Caco-2 (cell line): ENCODE results near the gene RHBDF1. TPM values are rescaled to one million over a fixed set of nuclear protein-coding genes. Genes with fewer than 3 reads are reported as not detected.

Source experiments
- BruUV-seq: library from RNA; stranded (reverse); fragments of 400-500 nt; replicated peaks from 2 replicates; lab custom pipeline; 2021; lab: Mats Ljungman, UMichigan
- CTCF ChIA-PET: fragments of 300-600 bp; sonication (Branson Sonifier 250); formaldehyde crosslinking; loops from one replicate; lab custom pipeline; 2022; ENCODE audit warnings: antibody characterized with exemption; lab: Charles Lee
- POLR2A ChIA-PET: fragments of 300-600 bp; sonication (Branson Sonifier 250); formaldehyde crosslinking; loops from one replicate; lab custom pipeline; 2022; ENCODE audit warnings: antibody characterized with exemption; lab: Charles Lee
- DNase-seq, 2 experiments: peaks; one replicate each; pipeline versions ENCODE4 v3.0.0 to v3.0.0-alpha.2; 2020 to 2022
- H3K27me3 ChIP-seq: replicated peaks from 2 replicates; pipeline ENCODE4 v1.6.0; 2011; ENCODE audit warnings: low read length; ENCODE audit not compliant: control insufficient read depth, insufficient read depth
- H3K36me3 ChIP-seq: 2 replicates; pipeline ENCODE4 v1.5.1; 2011; ENCODE audit warnings: low read length; ENCODE audit not compliant: control insufficient read depth, insufficient read depth
- H3K4me1 ChIP-seq: fragments of 250-450 bp; sonication (Bioruptor Pico); 2 replicates; pipeline ENCODE4 v1.5.1; 2020; ENCODE audit warnings: mild to moderate bottlenecking
- H3K4me3 ChIP-seq: 2 replicates; pipeline ENCODE4 v1.5.1; 2011; ENCODE audit warnings: low read depth, mild to moderate bottlenecking, control low read depth, low read length
- H3K9me3 ChIP-seq: fragments of 250-450 bp; sonication (Bioruptor Pico); 2 replicates; pipeline ENCODE4 v1.5.1; 2020; ENCODE audit warnings: mild to moderate bottlenecking, moderate library complexity
- H3K27ac Mint-ChIP-seq: one replicate; pipeline ENCODE4 v1.8.0; 2022; ENCODE audit warnings: mixed read lengths; ENCODE audit not compliant: unreplicated experiment
- H3K27me3 Mint-ChIP-seq: one replicate; pipeline ENCODE4 v1.8.0; 2022; ENCODE audit warnings: mixed read lengths; ENCODE audit not compliant: insufficient read depth, unreplicated experiment
- H3K36me3 Mint-ChIP-seq: one replicate; pipeline ENCODE4 v1.8.0; 2022; ENCODE audit warnings: mild to moderate bottlenecking, mixed read lengths; ENCODE audit not compliant: insufficient read depth, unreplicated experiment
- H3K4me1 Mint-ChIP-seq: one replicate; pipeline ENCODE4 v1.8.0; 2022; ENCODE audit warnings: low read depth, mixed read lengths; ENCODE audit not compliant: unreplicated experiment
- H3K4me3 Mint-ChIP-seq: one replicate; pipeline ENCODE4 v1.8.0; 2022; ENCODE audit warnings: mild to moderate bottlenecking, moderate library complexity, mixed read lengths; ENCODE audit not compliant: unreplicated experiment
- H3K9me3 Mint-ChIP-seq: one replicate; pipeline ENCODE4 v1.8.0; 2022; ENCODE audit warnings: mixed read lengths; ENCODE audit not compliant: unreplicated experiment
- CTCF ChIP-seq, 2 experiments: fragments of 200-600 bp in 1 of 2; IDR thresholded peaks; 1 replicate in 1 of 2; 2 replicates in 1 of 2; pipeline versions ENCODE4 v1.5.1 to v1.8.0; 2011 to 2022; ENCODE audit warnings: antibody characterized with exemption in 1 of 2, control low read depth in 1 of 2, inconsistent platforms in 1 of 2, low read depth in 1 of 2, low read length in 1 of 2, mild to moderate bottlenecking in 1 of 2, moderate library complexity in 1 of 2; ENCODE audit not compliant: insufficient read depth in 1 of 2, severe bottlenecking in 1 of 2, unreplicated experiment in 1 of 2
- intact Hi-C: fragments of 100-400 bp; cut with micrococcal nuclease; formaldehyde crosslinking; loops from one replicate; pipeline ENCODE4 v1.10.0; 2022; ENCODE audit not compliant: unreplicated experiment
- total RNA-seq: library from RNA; stranded (reverse); gene quantifications from 2 replicates; pipeline ENCODE4 v1.2.3, GENCODE V29; 2022

Gene RHBDF1
- total RNA-seq, 1 experiment from 2014 or later = 62.3 TPM

DNA sequence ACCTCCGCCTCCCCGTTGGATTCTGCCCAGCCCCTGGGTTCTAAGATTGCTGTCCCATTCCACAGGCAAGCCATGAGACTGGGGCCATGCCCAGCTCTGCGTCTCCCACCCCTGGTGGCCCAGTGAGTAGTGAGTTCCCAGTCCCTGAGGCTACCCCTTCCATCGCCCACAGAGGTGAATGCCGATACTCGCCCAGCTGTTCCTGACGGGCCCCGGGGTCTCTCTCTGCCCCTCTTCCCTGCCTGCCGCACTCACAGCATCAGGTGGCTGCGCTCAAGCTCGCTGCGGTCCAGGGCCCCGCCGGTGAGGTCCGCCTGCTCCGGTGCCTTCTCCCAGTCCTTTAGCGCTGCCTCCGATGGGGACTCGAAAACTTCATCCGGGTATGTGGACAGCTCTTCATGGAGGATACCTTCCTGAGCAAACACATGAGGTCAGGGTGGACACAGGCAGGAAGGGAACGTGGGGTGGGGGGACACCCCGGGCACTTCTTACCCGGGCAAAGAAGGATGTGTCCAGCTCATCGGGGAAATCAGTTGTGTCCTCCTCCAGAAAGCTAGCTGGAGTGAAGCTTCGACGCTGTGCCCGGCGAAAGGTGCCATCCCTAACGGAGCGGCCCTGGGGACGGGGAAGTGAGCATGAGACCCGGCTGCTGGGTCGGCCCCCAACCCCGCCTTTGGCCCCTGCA is 10.0 kb downstream of the RHBDF1 start:
- Histone ChIP-seq H3K36me3 (no peaks in the 10 kb centered on the region; the same call in none of the 2 replicates), H3K4me3 (no peak overlapping the region), H3K4me1 (no peaks in the 10 kb centered on the region), H3K9me3 (no peaks in the 10 kb centered on the region), H3K27me3 (no peaks in the 10 kb centered on the region)
- no peaks in the 10 kb centered on the region for H3K9me3 Mint-ChIP-seq
- H3K4me1 Mint-ChIP-seq = no peaks in the 10 kb centered on the region
- H3K36me3 Mint-ChIP-seq = peaks cover 36% of the 10 kb centered on the region
- no TSS peak for BruUV-seq
- no peak overlapping the region for H3K27ac Mint-ChIP-seq
- no peak for TF ChIP-seq CTCF (IDR thresholded peaks at IDR 0.05; ENCODE audit: insufficient read depth in 1 of 2, low read depth in 1 of 2, low read length in 1 of 2, severe bottlenecking in 1 of 2, unreplicated experiment in 1 of 2)
- H3K4me3 Mint-ChIP-seq = no peak overlapping the region
- POLR2A ChIA-PET = no interaction called here
- DNase-seq = no peak
- no peaks in the 10 kb centered on the region for H3K27me3 Mint-ChIP-seq
- CTCF ChIA-PET = no interaction called here
- intact Hi-C loops = no loop called here

DNA sequence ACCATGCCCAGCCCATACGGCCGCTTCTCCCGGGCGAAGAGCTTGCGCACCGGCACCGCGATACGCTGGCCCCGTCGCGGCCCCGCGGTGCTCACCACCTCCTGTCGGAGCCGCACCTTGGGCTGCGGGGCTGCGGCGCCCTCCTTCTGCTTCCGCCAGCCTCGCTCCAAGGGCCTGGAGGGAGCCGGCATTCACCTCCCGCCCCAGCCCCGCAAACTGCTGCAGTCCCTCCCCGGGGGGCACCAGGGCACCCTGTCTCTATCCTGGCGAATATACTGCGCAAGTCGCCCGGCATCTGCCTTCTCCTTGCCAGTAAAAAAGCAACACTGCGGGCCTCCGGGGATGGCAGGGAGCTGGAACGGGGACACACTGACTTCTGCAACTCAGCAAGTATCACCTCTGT is 10.6 kb downstream of the RHBDF1 start:
- Histone ChIP-seq H3K4me1 (no peaks in the 10 kb centered on the region), H3K9me3 (no peaks in the 10 kb centered on the region), H3K36me3 (no peaks in the 10 kb centered on the region; the same call in none of the 2 replicates), H3K4me3 (no peak overlapping the region), H3K27me3 (no peaks in the 10 kb centered on the region)
- Mint-ChIP-seq H3K36me3 (peaks cover 36% of the 10 kb centered on the region), H3K4me3 (no peak overlapping the region), H3K9me3 (no peaks in the 10 kb centered on the region), H3K4me1 (no peaks in the 10 kb centered on the region), H3K27me3 (no peaks in the 10 kb centered on the region), H3K27ac (no peak overlapping the region)
- CTCF ChIA-PET = no interaction called here
- POLR2A ChIA-PET = no interaction called here
- no peak for DNase-seq
- no peak for TF ChIP-seq CTCF (IDR thresholded peaks at IDR 0.05; ENCODE audit: insufficient read depth in 1 of 2, low read depth in 1 of 2, low read length in 1 of 2, severe bottlenecking in 1 of 2, unreplicated experiment in 1 of 2)
- intact Hi-C loops = no loop called here
- BruUV-seq = no TSS peak

DNA sequence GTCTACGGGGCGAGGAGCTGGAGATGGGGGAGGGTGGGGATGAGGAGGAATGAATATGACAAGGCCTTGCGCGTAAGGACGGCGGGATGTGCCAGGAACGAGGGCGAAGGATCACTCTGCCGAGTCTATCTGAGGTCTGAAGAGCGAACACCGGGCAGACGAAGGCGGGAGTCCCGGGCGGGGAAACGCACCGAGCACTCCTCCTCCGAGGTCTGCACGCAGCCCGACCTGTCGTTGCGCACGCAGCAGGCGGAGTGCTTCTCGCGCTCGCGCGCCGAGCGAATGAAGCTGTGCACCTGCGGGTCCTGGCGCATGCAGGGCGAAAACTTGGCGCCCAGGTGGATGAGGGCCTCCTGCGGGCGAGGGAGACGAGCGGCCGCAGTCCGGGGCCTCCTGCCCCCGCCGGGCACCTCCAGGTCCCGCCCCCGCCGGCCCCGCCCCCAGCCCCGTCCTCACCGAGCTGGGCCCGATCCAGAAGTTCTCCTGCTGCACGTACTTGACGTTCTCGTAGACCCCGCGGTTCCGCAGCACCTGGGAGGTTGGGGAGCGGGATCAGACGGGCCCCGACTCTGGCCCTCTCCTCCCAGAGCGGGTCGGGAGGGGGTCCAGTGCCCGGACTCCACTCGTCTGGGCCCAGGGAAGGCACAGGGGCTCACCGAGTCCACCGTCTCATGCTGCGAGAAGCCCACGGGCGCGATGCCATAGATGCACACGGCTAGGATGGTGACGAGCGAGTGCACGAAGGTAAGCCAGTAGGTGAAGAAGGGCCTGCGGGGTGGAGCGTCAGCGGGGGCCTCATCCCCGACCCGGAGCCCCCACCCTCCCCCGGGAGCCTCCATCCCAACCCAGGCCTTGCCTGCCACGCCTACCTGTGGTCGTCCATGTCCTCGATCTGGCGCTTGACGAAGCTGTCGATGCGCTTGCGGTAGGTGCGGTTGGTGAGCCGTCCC is 11.2 kb downstream of the RHBDF1 start:
- DNase-seq = no peak
- ChIA-PET POLR2A (no interaction called here), CTCF (interaction anchor here (1.4 kb wide), 1 partner anchor 35 kb away, joined by 4 read pairs; no protein-coding TSS in a partner anchor)
- no peaks in the 10 kb centered on the region for H3K27me3 Mint-ChIP-seq
- no peak for TF ChIP-seq CTCF (IDR thresholded peaks at IDR 0.05; ENCODE audit: insufficient read depth in 1 of 2, low read depth in 1 of 2, low read length in 1 of 2, severe bottlenecking in 1 of 2, unreplicated experiment in 1 of 2)
- no TSS peak for BruUV-seq
- H3K4me3 ChIP-seq = no peak overlapping the region
- H3K4me3 Mint-ChIP-seq = no peak overlapping the region
- no peaks in the 10 kb centered on the region for H3K27me3 ChIP-seq
- intact Hi-C loops = no loop called here
- H3K9me3 Mint-ChIP-seq = no peaks in the 10 kb centered on the region
- H3K9me3 ChIP-seq = no peaks in the 10 kb centered on the region
- H3K4me1 Mint-ChIP-seq = no peaks in the 10 kb centered on the region
- H3K4me1 ChIP-seq = no peaks in the 10 kb centered on the region
- no peaks in the 10 kb centered on the region; the same call in none of the 2 replicates for H3K36me3 ChIP-seq
- peaks cover 39% of the 10 kb centered on the region for H3K36me3 Mint-ChIP-seq
- H3K27ac Mint-ChIP-seq = no peak overlapping the region
